ENCODE measurements around the gene RAX2. TPM values are rescaled to one million over a fixed set of nuclear protein-coding genes. Genes with fewer than 3 reads are reported as not detected.

The RAX2 gene
- total and polyA plus RNA-seq, 2 of the 8 experiments (the other 6 are each of a cell fraction or from before 2014, with no cell fraction given): 0.08 TPM; not detected in 1

- TF ChIP-seq SIX5 (IDR thresholded peaks at IDR 0.05; ENCODE audit: low read depth, low read length) (no peak), YY1 (IDR thresholded peaks at IDR 0.05; ENCODE audit: low read depth, low read length) (no peak), SUZ12 (IDR thresholded peaks at IDR 0.05; ENCODE audit: low read length) (0 out of 2 replicates have a peak, but pooled peaks have one; percentile 25), KDM1A (IDR thresholded peaks at IDR 0.05; ENCODE audit: borderline replicate concordance, low read length) (peak; percentile 98), RFX5 (IDR thresholded peaks at IDR 0.05; ENCODE audit: borderline replicate concordance, low read depth, low read length) (no peak), EZH2 (IDR thresholded peaks at IDR 0.05; ENCODE audit: low read depth, low read length, severe bottlenecking) (no peak), PHF8 (conservative IDR thresholded peaks at IDR 0.05; ENCODE audit: low read depth, low read length) (peak; percentile 51), E2F6 (IDR thresholded peaks at IDR 0.05) (no peak), TEAD4 (IDR thresholded peaks at IDR 0.05; ENCODE audit: low read depth, low read length) (no peak), CHD1 (IDR thresholded peaks at IDR 0.05; ENCODE audit: low read depth, low read length) (no peak), JUN (IDR thresholded peaks at IDR 0.05; ENCODE audit: low read depth, low read length) (no peak)
Observed at GRCh38 chr19:3785938-3786824, 14.2 kb upstream of the RAX2 start, which contains the start of gene MATK (continued).
